ENCODE data around the gene DNAH12.

DNA sequence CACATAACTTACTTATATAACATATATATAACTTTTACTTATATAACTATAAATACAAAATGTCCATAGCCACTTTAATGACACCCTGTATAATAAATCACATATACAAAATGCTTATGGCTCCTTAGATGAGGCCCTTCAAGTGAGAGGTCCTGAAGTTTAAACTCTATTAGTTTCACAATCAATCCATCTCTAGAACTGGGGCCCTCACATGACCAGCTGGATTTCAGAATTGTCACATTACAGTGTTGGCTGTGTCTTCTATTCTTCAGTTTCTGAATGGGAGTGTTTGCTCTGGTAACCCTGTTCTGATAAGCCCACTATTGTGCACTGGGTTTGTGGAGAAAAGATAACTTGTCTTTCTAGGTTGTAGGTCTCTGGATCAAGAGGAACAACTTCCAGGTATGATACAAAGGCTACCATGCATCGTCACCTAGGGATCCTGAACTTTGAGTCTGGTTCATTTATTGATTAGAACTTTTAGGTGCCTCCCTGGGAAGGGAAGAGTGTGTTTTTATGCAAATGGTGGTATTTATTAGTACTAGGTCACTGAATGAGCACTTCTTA is 107.9 kb downstream of the DNAH12 start:
- no peak for TF ChIP-seq POLR2A (IDR thresholded peaks at IDR 0.05; ENCODE audit: low read length)
- TF ChIP-seq GATA1 (IDR thresholded peaks at IDR 0.05; ENCODE audit: low read depth, low read length) = no peak
